A204.1 (cell line): ENCODE results near the gene SPATS2.

Experiments used
- FAIRE-seq: peaks from 2 replicates; lab custom pipeline; 2012; peaks lifted over from hg19 to GRCh38; lab: Jason Lieb, UNC

The SPATS2 gene

GRCh38 chr12:49541911-49542505 is 174.7 kb downstream of the SPATS2 start:
- FAIRE-seq: no peak

GRCh38 chr12:49542592-49543160 is 175.4 kb downstream of the SPATS2 start:
- FAIRE-seq: no peak

- no peak for FAIRE-seq
Observed at GRCh38 chr12:49543221-49543913, 176.1 kb downstream of the SPATS2 start.

- FAIRE-seq: no peak
Observed at GRCh38 chr12:49543914-49544815, 176.9 kb downstream of the SPATS2 start.

GRCh38 chr12:49545815-49546214 is 178.6 kb downstream of the SPATS2 start:
- no peak for FAIRE-seq

- no peak for FAIRE-seq
Observed at GRCh38 chr12:49546481-49546880, 179.2 kb downstream of the SPATS2 start.

GRCh38 chr12:49547090-49547690 is 179.9 kb downstream of the SPATS2 start:
- no peak for FAIRE-seq

- no peak for FAIRE-seq
Observed at GRCh38 chr12:49548481-49548821, 181.2 kb downstream of the SPATS2 start.

- no peak for FAIRE-seq
Observed at GRCh38 chr12:49548822-49549648, 181.8 kb downstream of the SPATS2 start.

GRCh38 chr12:49549735-49550692 is 182.8 kb downstream of the SPATS2 start:
- no peak for FAIRE-seq

GRCh38 chr12:49550693-49551252 is 183.5 kb downstream of the SPATS2 start:
- no peak for FAIRE-seq

- no peak for FAIRE-seq
Observed at GRCh38 chr12:49552014-49552413, 184.8 kb downstream of the SPATS2 start.

- FAIRE-seq: no peak
Observed at GRCh38 chr12:49552425-49552824, 185.2 kb downstream of the SPATS2 start.

GRCh38 chr12:49552899-49553298 is 185.6 kb downstream of the SPATS2 start:
- FAIRE-seq: no peak

GRCh38 chr12:49553512-49554088 is 186.3 kb downstream of the SPATS2 start:
- no peak for FAIRE-seq

GRCh38 chr12:49554266-49554665 is 187.0 kb downstream of the SPATS2 start:
- FAIRE-seq: no peak

GRCh38 chr12:49555631-49556390 is 188.5 kb downstream of the SPATS2 start:
- FAIRE-seq: no peak

- FAIRE-seq: no peak
Observed at GRCh38 chr12:49556391-49557186, 189.3 kb downstream of the SPATS2 start.
